ENCODE results near the gene ETV5. TPM values are rescaled to one million over a fixed set of nuclear protein-coding genes. Genes with fewer than 3 reads are reported as not detected.

The ETV5 gene
- total RNA-seq, 1 experiment from 2014 or later = 16.2 TPM

GRCh38 chr3:186070996-186071395 is 37.9 kb downstream of the ETV5 start:
- H3K36me3 Mint-ChIP-seq (ENCODE audit: insufficient read depth, unreplicated experiment) = no peaks in the 10 kb centered on the region
- no TSS peak for BruUV-seq (replicated peaks)
- intact Hi-C loops (cut with micrococcal nuclease; ENCODE audit: unreplicated experiment) = no loop called here
- H3K4me1 Mint-ChIP-seq (ENCODE audit: low read depth, unreplicated experiment) = peaks cover 9% of the 10 kb centered on the region
- no peaks in the 10 kb centered on the region for H3K36me3 ChIP-seq (ENCODE audit: control insufficient read depth, insufficient read depth, low read length)
- no peaks in the 10 kb centered on the region for H3K27me3 ChIP-seq (replicated peaks; ENCODE audit: control insufficient read depth, insufficient read depth, low read length)
- TF ChIP-seq CTCF (IDR thresholded peaks at IDR 0.05; ENCODE audit: insufficient read depth in 1 of 2, low read depth in 1 of 2, low read length in 1 of 2, severe bottlenecking in 1 of 2, unreplicated experiment in 1 of 2) = no peak
- ChIA-PET POLR2A (no interaction called here), CTCF (no interaction called here)
- H3K27me3 Mint-ChIP-seq (ENCODE audit: insufficient read depth, unreplicated experiment) = no peaks in the 10 kb centered on the region
- H3K4me1 ChIP-seq = peaks cover 9% of the 10 kb centered on the region; the same call in 1 of the 2 replicates
- no peak overlapping the region for H3K27ac Mint-ChIP-seq (ENCODE audit: unreplicated experiment)
- H3K4me3 Mint-ChIP-seq (ENCODE audit: unreplicated experiment) = no peak overlapping the region
- peaks cover 9% of the 10 kb centered on the region for H3K9me3 Mint-ChIP-seq (ENCODE audit: unreplicated experiment)
- H3K4me3 ChIP-seq (ENCODE audit: low read depth, low read length) = no peak overlapping the region
- no peak for DNase-seq
- no peaks in the 10 kb centered on the region; the same call in 1 of the 2 replicates for H3K9me3 ChIP-seq

GRCh38 chr3:186070550-186070949 is 38.3 kb downstream of the ETV5 start:
- POLR2A ChIA-PET = no interaction called here
- Histone ChIP-seq H3K4me1 (peaks cover 9% of the 10 kb centered on the region; the same call in 1 of the 2 replicates), H3K9me3 (no peaks in the 10 kb centered on the region; the same call in 1 of the 2 replicates), H3K27me3 (replicated peaks; ENCODE audit: control insufficient read depth, insufficient read depth, low read length) (no peaks in the 10 kb centered on the region), H3K36me3 (ENCODE audit: control insufficient read depth, insufficient read depth, low read length) (no peaks in the 10 kb centered on the region), H3K4me3 (ENCODE audit: low read depth, low read length) (no peak overlapping the region)
- H3K9me3 Mint-ChIP-seq (ENCODE audit: unreplicated experiment) = peaks cover 9% of the 10 kb centered on the region
- H3K36me3 Mint-ChIP-seq (ENCODE audit: insufficient read depth, unreplicated experiment) = no peaks in the 10 kb centered on the region
- CTCF ChIA-PET = no interaction called here
- DNase-seq = peak in 1 of 2 experiments; percentile 6
- no TSS peak for BruUV-seq (replicated peaks)
- H3K4me1 Mint-ChIP-seq (ENCODE audit: low read depth, unreplicated experiment) = peaks cover 9% of the 10 kb centered on the region
- TF ChIP-seq CTCF (IDR thresholded peaks at IDR 0.05; ENCODE audit: insufficient read depth in 1 of 2, low read depth in 1 of 2, low read length in 1 of 2, severe bottlenecking in 1 of 2, unreplicated experiment in 1 of 2) = no peak
- peak overlapping the region; percentile 3 for H3K27ac Mint-ChIP-seq (ENCODE audit: unreplicated experiment)
- intact Hi-C loops (cut with micrococcal nuclease; ENCODE audit: unreplicated experiment) = no loop called here
- H3K27me3 Mint-ChIP-seq (ENCODE audit: insufficient read depth, unreplicated experiment) = no peaks in the 10 kb centered on the region
- H3K4me3 Mint-ChIP-seq (ENCODE audit: unreplicated experiment) = no peak overlapping the region

GRCh38 chr3:186070133-186070532 is 38.8 kb downstream of the ETV5 start:
- H3K4me3 Mint-ChIP-seq (ENCODE audit: unreplicated experiment) = no peak overlapping the region
- ChIA-PET POLR2A (no interaction called here), CTCF (no interaction called here)
- peaks cover 9% of the 10 kb centered on the region for H3K9me3 Mint-ChIP-seq (ENCODE audit: unreplicated experiment)
- H3K27me3 Mint-ChIP-seq (ENCODE audit: insufficient read depth, unreplicated experiment) = no peaks in the 10 kb centered on the region
- intact Hi-C loops (cut with micrococcal nuclease; ENCODE audit: unreplicated experiment) = no loop called here
- no peaks in the 10 kb centered on the region; the same call in 1 of the 2 replicates for H3K9me3 ChIP-seq
- no peaks in the 10 kb centered on the region for H3K27me3 ChIP-seq (replicated peaks; ENCODE audit: control insufficient read depth, insufficient read depth, low read length)
- H3K36me3 Mint-ChIP-seq (ENCODE audit: insufficient read depth, unreplicated experiment) = no peaks in the 10 kb centered on the region
- no peaks in the 10 kb centered on the region for H3K36me3 ChIP-seq (ENCODE audit: control insufficient read depth, insufficient read depth, low read length)
- H3K4me1 ChIP-seq = peaks cover 9% of the 10 kb centered on the region; the same call in 1 of the 2 replicates
- H3K27ac Mint-ChIP-seq (ENCODE audit: unreplicated experiment) = peak overlapping the region; percentile 3
- no peak for TF ChIP-seq CTCF (IDR thresholded peaks at IDR 0.05; ENCODE audit: insufficient read depth in 1 of 2, low read depth in 1 of 2, low read length in 1 of 2, severe bottlenecking in 1 of 2, unreplicated experiment in 1 of 2)
- DNase-seq = no peak
- BruUV-seq (replicated peaks) = no TSS peak
- no peak overlapping the region for H3K4me3 ChIP-seq (ENCODE audit: low read depth, low read length)
- H3K4me1 Mint-ChIP-seq (ENCODE audit: low read depth, unreplicated experiment) = peaks cover 9% of the 10 kb centered on the region

Data from Caco-2 (cell line).